Endometrial microvascular endothelial cells (primary cell): ENCODE measurements around the gene FRMD1. TPM values are rescaled to one million over a fixed set of nuclear protein-coding genes. Genes with fewer than 3 reads are reported as not detected.
"Not testable (repeated sequence)": the region's sequence is repeated elsewhere in the genome, so short reads cannot be mapped to it uniquely, and the experiment has no call there.

Experiments used
- in situ Hi-C: cut with HindIII; loops from 2 replicates; pipeline ENCODE4 v1.10.0; 2017; ENCODE audit warnings: low sequenced_read_pairs, low pct_unique_long_range_greater_than_20kb; ENCODE audit errors: inconsistent ontology term
- total RNA-seq: library from RNA; depleted of rRNA; stranded (reverse); fragments of >200 nt; gene quantifications from one replicate; pipeline ENCODE4 v1.2.3, GENCODE V29; 2015; ENCODE audit errors: inconsistent ontology term

The FRMD1 gene
- total RNA-seq, 1 donor from 2014 or later = not detected

DNA sequence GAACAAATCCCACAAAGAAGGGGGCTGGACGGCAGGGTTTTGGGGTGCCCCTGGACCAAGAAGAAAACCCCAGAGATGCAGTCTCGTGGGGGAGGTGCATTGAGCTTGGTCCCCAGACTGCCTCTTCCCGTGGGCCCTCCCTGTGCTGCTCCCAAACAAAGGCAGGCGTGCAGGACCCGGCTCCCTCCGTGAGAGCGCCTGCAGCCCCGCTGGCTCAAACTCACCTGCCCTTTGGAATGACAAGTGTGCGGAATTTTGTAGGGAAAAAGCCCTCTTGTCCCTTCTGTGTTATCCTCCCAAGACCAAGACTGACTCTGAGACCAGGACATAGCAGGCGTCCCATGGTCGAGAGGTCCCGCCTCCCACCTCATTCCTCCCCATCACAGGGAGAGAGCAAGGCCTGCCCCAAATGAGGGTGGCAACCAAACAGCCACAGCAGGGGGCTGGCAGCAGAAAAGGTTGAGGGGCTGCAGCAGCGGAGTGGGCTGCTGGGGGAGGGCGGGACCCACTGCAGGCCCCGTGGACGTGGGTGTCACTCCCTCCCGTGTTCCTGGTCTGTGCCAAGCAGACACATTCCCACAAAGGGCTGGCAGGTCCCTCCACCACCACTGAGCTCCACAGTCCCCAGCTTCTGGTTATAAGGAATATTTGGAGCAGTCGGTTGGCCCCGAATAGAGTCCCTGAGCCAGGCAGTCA is 5.6 kb upstream of the FRMD1 start:
- in situ Hi-C loops = no loop called here

DNA sequence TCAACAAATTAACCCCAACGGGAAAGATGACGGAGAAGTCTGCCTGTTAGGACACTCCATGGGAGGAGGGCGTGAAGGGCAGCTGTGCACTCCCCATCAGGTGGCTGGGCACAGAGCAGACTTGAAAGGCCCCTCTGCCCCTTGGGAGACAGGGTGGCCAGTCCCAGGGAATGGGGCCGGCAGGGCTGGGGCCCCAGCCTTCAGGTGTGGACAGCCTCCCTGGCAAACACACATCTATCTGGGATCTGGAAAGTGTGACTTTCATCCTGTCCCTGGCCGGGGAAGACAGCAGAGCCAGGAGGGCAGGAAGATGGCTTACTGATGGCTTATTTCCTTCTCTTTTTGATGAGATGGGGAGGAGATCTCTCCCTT is 4.5 kb upstream of the FRMD1 start:
- in situ Hi-C loops = no loop called here

DNA sequence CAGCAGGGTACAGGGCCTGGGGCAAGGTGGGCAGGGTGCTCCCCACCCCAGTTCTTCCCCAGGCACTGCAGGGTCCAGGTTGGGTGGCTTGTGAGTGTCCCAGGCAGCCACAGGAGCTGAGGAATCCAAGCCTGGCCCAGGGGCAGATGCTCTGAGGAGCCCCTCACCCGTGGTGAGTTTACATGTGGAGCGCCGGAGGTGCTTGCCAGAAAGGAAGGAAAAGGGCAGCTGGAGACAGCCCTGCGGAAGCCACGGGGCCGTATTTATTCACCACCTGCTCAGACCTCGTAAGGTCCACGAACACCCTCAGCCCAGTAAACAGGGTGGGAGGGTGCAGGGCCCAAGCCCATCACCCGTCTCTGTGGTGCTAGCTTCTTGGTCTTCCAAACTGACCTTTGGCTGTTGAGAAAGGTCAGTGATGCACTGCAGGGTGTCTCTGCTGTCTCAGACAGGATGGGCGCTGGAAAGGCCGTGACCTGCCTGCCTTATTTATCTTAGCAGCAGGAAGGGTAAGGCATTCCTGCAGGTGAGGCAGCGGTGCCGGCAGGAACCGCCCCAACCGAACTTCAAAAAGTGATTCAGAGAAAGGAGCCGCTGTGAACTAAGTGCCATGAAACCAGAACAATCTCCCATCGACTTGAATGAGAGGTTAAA is 4.0 kb upstream of the FRMD1 start:
- in situ Hi-C loops = no loop called here

DNA sequence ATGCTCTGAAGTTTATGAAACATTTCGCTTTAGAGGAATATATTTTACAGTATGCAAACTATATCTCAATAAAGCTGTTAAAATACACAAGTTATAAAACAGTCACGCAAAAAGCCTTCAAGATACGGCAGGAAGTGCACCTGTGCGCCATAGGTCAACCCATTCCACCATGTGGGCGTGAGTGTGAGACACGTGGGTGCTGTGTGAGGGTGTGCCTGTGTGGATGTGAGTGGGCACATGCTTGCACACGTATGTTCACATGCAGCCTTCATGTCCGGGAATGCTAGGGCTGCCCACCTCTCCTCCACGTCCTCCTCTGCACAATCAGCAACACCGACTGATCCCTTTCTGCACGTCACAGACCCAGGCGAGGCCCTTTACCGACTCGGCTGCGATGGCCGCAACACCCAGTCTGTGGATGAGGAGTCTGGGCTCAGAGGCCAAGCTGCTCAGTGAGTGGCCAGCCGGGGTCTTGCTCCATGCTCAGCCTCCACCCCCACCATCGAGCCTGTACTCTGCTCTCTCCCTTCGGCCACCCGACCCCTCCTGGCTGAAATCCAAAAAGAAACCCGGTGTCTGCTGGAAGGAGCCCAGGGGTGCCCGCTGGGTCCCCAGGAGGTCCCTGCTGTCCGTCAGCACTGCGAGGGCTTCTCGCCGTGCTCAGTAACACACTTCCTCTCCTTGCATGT is 3.0 kb upstream of the FRMD1 start:
- in situ Hi-C loops = no loop called here

DNA sequence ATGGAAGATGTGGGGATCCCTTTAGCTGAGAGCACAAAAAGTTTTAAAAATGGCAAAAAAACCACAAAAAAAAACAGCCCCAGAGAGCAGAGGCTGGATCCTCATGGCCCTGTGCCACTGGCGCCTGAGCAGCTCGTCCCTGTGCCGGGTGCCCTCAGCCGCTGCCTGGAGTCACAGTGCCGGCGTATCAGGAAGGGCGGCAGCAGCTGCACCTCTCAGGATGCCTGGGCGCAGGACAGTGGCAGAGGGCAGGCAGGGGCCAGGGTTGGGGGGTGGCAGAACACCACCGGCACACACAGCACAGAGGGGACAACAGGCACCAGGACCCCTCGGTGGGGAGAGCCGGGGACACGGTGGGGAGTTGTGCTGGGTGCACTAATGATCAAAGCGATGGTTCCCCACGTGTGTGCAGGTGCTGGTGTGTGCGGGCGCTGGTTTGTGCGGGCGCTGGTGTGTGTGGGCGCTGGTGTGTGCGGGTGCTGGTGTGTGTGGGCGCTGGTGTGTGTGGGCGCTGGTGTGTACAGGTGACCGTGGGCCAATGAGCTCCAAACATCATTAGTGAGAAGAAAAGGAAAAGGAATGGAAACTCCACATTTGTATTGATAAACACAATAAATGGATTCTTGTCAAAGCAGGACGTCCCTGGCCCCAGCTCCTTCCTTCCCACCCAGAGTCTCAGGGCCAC is 1.5 kb upstream of the FRMD1 start:
- in situ Hi-C loops = no loop called here

DNA sequence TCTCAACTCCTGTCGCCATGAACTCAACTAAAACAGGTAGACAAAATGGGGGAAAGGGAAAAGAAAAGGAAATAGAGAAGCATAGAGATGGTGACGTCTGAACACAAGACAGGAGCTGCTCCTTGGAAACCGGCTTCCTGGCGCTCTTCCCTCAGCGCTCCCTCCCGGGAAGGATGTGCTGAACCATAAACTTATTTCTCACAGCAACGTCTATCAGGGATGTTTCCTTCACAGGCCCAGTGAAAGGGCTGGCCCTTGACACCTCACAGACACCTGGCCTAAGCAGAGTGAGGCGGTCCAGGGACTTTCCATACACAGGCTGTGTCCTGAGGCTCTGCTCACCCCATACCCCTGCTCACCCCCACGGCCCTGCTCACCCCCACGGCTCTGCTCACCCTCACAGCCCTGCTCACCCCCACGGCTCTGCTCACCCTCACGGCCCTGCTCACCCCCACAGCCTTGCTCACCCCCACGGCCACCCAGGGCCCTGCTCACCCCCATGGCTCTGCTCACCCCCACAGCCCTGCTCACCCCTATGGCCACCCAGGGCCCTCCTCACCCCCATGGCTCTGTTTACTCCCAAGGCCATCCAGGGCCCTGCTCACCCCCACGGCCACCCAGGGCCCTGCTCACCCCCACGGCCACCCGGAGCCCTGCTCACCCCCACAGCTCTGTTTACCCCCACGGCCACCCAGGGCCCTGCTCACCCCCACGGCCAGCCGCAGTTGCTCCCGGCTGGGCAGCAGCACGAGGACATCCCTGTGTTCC is 653 bp downstream of the FRMD1 start:
- in situ Hi-C loops = no loop called here

DNA sequence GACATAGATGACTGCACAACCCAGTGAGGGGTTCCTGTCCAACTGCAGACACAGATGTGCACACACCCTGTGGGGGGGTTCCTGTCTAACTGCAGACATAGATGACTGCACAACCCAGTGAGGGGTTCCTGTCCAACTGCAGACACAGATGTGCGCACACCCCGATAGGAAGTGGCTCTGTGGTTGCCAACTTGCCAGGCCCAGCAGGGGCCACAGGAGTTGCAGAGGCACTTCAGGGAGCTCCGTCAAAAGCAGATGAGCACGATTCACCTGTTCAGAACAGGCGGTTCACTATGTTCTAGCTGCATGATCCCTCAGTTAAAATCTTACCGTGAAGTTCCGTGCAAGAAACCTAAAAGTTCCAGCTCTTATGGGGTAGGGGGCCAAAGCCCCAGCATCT is 1.6 kb downstream of the FRMD1 start:
- in situ Hi-C loops = not testable (repeated sequence)

DNA sequence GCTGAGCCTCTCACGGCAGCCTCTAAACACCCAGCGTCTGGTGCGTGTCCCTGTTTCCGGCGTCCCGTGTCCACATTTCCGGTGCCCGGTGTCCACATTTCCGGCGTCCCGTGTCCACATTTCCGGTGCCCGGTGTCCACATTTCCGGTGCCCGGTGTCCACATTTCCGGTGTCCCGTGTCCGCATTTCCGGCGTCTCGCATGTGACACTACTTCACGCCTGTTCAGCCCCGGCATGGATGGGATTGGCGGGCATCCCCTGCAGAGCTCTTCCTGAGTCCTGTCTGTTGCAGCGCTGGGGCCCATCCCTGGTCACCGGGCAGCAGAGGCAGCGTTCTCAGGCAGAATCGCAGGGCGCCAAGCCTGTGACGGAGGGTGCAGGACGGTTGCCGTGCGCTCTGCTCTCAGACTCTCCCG is 3.2 kb downstream of the FRMD1 start:
- in situ Hi-C loops = no loop called here

DNA sequence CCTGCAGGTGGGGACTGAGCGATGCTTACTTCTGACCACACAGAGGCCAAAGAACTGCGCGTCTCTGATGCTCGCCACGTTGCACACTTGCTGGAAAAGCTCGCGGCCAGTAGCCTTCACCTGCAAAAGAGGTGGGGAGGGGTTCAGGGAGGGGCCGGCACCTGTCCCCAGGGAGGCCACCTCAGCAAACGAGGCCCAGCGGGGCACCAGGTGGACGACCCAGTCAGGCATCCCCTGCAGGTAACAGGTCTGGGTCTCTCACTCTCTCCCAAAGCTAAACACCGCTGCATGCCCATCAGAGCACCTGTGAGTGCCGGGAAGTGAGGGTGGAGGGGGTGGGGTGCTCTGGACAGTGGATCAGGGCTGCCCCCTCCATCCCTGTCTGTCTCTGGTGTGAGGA is 3.8 kb downstream of the FRMD1 start:
- in situ Hi-C loops = no loop called here

DNA sequence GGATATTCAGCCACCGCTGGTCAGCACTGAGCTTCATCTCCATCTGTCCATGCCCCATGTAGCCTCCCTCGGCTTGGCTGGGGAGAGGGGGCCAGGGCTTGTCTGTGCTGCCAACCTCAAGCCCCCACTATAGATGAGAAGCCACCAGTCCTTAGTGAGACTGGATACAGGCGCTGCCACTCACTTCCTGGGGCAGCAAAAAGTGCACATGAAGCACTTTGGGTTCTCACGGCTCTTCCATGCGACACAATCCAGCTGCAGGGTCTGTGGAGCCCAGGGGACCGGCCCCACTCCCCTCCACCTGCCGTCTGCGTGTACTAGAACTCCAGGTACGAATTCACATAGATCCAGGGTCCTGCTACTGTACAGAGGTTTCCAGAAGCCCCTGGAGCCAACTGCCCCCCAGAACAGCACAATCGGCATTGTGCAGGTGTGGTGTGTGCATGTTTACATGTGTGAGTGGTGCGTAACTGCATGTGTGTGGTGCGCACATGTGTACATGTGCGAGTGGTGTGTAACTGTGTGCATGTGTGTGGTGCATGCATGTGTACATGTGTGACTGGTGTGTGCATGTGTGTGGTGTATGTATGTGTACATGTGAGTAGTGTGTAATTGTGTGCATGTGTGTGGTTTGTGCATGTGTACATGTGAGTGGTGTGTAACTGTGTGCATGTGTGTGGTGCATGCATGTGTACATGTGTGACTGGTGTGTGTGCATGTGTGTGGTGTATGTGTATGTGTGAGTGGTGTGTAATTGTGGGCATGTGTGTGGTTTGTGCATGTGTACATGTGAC is 4.9 kb downstream of the FRMD1 start:
- in situ Hi-C loops = no loop called here

DNA sequence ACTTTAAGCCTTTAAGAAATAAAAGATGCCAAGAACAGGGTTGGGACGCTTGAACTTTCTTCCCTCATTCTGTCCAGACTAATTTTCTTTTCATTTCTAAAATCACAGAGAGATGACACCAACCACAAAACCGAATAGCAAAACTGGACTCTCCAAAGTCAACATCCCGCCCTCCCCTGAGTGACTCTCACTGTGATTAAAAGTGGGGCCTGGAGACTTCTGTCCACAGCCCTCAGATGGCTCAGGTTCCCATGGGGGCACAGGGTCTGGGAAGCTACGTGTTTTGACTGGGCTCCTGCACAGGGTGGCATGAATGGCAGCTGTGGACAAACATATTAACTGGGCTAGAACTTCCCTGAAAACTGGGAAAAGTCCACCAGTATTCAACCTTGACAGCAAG is 6.3 kb downstream of the FRMD1 start:
- in situ Hi-C loops = no loop called here

DNA sequence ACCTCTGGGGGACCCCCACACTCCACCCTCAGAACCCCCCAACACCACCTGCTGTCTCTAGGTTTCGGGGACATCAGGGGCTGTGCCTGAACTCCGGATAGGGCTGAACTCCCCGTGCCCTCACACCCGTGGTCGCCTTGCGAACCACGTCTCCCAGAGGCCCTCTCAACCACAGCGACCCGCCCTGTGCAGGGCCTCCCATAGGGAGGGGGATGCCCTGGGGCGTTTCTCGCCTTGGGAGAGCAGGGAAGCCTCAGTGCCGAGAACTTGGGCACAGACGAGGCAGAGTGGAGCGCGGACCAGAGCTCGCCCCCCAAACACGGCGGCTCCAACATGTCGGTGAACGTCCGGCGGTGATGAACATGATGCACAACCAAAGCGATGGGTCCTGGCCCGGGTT is 6.8 kb downstream of the FRMD1 start:
- in situ Hi-C loops = no loop called here

DNA sequence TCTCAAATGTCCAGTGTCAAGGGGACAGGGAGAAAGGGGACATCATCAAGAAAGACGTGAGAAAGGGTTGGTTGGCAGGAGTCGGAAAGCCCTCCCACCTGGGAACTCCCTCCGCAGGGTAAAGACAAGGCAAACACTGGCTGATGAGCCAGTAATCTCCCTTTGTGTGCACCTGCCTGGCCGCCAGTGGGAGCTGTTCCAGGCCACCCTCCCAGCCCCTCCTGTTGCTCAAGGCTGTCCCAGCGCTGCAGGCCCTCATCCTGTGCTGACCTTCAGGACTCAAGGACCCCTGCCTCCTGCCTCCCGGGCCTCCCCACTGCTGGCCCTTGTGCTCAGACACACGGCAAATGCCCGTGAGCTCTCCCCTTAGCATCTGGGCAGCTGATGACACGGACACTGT is 7.4 kb downstream of the FRMD1 start:
- in situ Hi-C loops = no loop called here

DNA sequence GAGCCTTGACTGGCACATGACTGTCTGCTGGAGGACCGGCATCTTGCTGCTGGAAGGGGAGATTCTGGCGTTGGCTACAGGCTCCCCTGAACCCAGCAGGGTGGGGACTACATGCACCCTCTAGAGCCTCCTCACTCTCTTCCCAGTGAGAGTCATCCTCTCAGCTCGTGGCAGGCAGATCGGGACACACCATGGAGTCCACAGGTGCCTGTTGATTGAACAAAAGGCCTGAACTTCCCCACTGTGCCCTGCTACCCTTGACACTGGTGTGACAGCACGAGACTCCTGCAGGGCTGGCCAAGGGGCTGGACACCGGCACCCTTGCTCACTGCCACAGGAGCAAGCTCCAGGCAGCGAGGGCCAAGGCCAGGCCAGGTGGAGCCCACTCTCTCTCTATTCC is 8.2 kb downstream of the FRMD1 start:
- in situ Hi-C loops = no loop called here

DNA sequence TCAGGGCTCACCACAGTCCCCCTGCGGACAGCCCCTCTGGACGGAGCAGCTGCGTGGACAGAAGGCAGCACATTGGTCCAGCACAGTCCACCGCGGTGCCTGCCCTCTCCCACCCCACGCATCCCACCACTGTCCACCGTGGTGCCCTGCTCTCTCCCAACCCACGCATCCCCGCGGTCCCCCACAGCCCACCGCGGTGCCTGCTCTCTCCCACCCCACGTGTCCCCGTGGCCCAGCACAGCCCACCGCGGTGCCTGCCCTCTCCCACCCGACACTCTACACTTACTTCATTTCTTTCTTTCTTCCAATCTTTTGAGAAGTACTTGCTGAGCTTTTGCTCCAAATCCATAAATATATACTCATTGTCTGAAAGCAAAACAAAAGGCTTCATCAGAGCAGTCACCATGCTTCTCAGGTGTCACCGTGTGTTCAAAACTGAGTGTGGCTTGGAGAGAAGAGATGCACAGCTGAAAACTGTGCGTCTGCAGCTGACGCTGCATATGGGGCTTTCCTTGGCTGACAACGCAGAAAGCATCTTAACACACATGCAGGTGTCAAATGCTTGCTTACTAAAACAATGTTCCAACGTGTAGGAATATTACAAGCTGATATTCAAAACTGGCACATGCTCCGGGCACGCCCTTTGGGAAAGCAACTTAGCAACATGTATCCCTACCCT is 11.8 kb downstream of the FRMD1 start:
- in situ Hi-C loops = no loop called here

DNA sequence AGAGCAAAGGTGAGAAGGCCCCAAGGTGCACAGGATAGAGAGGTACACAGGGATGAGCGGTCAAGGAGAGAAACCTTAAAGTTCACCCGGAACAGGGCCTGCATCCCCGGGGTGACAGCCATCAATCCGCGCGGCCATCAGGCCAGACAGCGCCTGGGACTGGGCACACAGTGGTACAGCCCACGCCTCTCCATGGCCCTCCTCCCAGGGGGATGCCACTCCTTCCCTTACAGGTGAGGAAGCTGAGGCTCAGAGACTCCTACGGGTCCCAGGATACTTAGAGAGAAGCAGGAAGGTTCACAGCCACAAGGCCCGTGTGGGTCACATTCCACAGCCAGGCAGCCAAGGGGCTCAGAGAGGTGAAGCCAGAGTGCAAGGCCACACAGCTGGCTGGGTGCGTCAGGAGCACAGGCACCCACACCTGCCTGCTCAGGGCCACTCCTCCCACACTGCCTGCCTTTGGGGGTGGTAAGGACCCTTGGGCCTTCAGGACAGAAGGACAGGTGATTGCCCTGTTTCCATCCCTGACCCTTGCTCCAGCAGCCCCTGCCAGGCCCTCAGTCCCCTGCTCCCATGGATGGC is 14.7 kb downstream of the FRMD1 start:
- in situ Hi-C loops = no loop called here

DNA sequence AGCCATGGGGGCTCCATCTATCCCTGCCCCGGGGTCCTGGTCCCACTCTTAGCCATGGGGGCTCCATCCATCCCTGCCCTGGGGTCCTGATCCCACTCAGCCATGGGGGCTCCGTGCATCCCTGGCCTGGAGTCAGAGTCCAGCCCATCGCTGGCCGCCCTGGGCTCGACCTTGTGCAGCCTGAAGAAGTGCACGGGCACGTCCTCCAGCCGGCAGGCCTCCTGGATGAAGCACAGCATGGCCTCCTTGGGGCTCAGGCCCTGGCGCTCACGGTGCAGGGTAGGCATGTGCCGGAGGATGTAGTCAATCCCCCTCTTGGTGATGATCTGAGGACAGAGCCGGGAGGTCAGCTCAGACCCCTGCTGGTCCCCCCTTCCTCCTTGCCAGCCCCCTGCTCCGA is 15.6 kb downstream of the FRMD1 start:
- in situ Hi-C loops = no loop called here
